Measurements from ENCODE around the gene VDR.

The VDR gene

GRCh38 chr12:47862881-47863280 lies 41.9 kb downstream of the VDR start:
- H3K4me3 ChIP-seq, result no peak overlapping the region
- no peak for DNase-seq (ENCODE audit: low spot score)
- no peak for TF ChIP-seq CTCF (IDR thresholded peaks at IDR 0.05)
- H3K27ac ChIP-seq, result no peak overlapping the region

- DNase-seq (ENCODE audit: low spot score), result no peak
- no peak overlapping the region for H3K27ac ChIP-seq
- TF ChIP-seq CTCF (IDR thresholded peaks at IDR 0.05), result no peak
- no peak overlapping the region for H3K4me3 ChIP-seq
Observed at GRCh38 chr12:47862167-47862750, 42.5 kb downstream of the VDR start.

DNA sequence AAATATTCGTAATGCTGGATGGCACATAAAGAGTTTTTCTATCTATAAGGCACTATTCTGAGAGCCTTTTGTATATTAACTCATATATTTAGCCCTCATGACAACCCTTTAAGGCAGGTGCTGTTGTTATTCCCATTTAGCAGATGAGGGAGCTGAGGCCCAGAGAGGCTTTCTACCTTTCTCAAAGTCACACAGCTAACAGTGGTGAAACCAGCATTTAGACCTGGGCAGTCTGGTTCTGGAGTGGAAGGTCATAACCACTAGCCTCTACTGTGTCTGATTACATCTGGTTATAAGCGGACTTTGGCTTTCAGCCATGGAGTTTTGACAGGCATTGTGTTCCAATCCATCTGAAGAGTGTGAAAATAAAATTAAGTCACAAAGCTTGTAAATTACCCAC lies 43.9 kb downstream of the VDR start:
- TF ChIP-seq CTCF (IDR thresholded peaks at IDR 0.05), result no peak
- Histone ChIP-seq H3K4me3 (no peak overlapping the region), H3K27ac (no peak overlapping the region)
- DNase-seq (ENCODE audit: low spot score), result no peak

- TF ChIP-seq CTCF (IDR thresholded peaks at IDR 0.05), result no peak
- Histone ChIP-seq H3K27ac (no peak overlapping the region), H3K4me3 (no peak overlapping the region)
- DNase-seq (ENCODE audit: low spot score), result no peak
Observed at GRCh38 chr12:47860279-47860841, 44.4 kb downstream of the VDR start.

DNA sequence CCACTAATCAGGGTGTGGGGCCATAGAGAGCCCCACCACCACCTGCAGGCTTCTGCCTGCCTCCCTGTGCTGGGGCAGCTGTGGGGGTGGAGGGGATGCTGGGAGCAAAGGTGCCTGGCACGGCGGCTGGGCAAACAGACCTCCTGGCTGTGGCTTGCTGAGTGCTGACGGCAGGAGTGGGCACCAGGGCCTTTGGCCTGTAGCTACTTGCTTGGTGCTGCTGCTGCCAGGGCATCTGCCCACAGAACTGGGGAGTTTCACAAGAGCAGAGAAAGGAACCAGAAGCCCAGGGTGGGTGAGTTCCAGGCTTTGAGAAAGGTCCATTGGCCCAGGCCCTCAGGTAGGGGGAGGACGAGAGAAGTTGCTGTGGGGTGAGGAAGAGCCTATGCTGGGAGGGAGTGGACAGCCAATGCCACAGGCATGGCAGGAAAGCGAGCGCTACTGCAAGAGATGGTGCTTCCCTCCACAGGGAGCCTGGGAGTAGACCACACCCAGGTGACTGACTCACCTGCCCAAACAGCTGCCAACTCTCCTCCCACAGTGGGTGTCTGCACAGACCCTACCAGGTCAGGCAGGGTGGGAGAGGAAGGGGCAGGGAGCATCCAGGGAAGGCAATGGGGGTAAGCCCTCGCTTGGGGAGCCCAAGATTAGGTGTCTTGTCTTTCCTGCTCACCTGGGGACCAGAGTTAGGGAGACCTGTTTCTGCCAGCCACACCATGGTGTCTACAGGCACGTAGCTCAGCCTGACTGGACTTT lies 46.1 kb downstream of the VDR start:
- no peak for DNase-seq (ENCODE audit: low spot score)
- TF ChIP-seq CTCF (IDR thresholded peaks at IDR 0.05), result no peak
- Histone ChIP-seq H3K27ac (no peak overlapping the region), H3K4me3 (no peak overlapping the region)

DNA sequence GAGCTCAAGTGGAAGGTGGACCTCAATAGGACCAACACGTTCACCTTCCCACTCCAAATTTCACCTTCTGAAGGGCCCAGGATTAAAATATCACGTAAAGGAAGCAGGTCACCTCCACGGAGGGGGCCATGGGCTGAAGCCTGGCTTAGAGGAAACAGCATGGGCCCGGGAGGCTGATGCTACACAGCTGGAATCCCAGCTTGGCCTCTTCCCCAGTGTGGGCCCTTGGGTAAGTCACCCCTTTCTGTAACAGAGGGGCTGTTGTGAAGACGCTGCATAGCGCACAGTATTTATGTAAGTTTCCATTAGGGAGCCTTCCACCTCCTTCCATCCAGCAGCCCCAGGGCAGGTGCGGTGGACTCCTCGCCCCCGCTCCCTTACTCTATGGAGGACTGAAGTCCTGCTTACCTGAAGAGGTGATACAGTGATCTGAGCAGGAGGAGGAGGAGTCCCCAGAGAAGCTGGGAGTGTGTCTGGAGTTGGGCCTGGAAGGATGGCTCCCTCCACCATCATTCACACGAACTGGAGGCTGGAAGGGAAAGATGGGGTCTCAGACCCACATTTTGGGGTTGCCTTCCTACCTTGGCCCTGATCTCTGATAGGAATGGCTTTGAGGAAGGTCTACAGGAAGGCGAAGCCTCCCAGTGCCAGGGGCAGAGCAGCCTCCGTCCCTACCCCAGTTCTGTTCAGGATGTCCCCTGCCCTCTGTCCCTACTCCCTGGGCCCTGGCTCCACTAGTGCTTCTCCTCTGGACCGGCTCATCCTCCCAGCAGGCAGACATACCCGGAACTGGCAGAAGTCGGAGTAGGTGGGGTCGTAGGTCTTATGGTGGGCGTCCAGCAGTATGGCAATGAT lies 47.8 kb downstream of the VDR start:
- no peak for TF ChIP-seq CTCF (IDR thresholded peaks at IDR 0.05)
- Histone ChIP-seq H3K27ac (no peak overlapping the region), H3K4me3 (no peak overlapping the region)
- DNase-seq (ENCODE audit: low spot score), result no peak

All from coronary artery (tissue), 2 donors.